ENCODE data around the gene MIEF1. TPM values are rescaled to one million over a fixed set of nuclear protein-coding genes. Genes with fewer than 3 reads are reported as not detected.

MIEF1 gene
- total and polyA plus RNA-seq, 2 experiments from 2014 or later = 20.6 to 26.2 TPM

- TF ChIP-seq EZH2 (IDR thresholded peaks at IDR 0.05; ENCODE audit: insufficient read depth, poor library complexity, severe bottlenecking) (no peak), EZH2phosphoT487 (IDR thresholded peaks at IDR 0.05; ENCODE audit: insufficient read depth, low read depth) (no peak)
- H3K4me1 ChIP-seq (ENCODE audit: insufficient read depth) = 0 out of 2 replicates have a peak, but pooled peaks cover 5% of the 10 kb centered on the region
- H2AFZ ChIP-seq = no peak overlapping the region
- no peak overlapping the region for H3K4me2 ChIP-seq (ENCODE audit: unreplicated experiment)
- H4K20me1 ChIP-seq (ENCODE audit: insufficient read depth) = no peaks in the 10 kb centered on the region
- no peak for DNase-seq
- H3K36me3 ChIP-seq (ENCODE audit: low read depth) = no peaks in the 10 kb centered on the region
- peaks cover 10% of the 10 kb centered on the region for H3K27me3 ChIP-seq (replicated peaks; ENCODE audit: insufficient read depth)
- no peaks in the 10 kb centered on the region for H3K9me3 ChIP-seq (ENCODE audit: low read depth)
- no peak overlapping the region for H3K27ac ChIP-seq
- in situ Hi-C loops (cut with MboI) = no loop called here
- no peaks in the 10 kb centered on the region for H3K79me2 ChIP-seq (ENCODE audit: insufficient read depth)
- no peak overlapping the region for H3K4me3 ChIP-seq
- no peaks in the 10 kb centered on the region for H3K9me2 ChIP-seq (ENCODE audit: insufficient read depth)
- WGBS, 2 experiments (ENCODE audit: low coverage in 1 of 2, low lambda C conversion rate in 2 of 2, missing lambda C conversion rate in 2 of 2) = 76 to 81% methylated on average over 11 of the region's 11 CpGs
- H3F3A ChIP-seq (ENCODE audit: insufficient read depth) = no peaks in the 10 kb centered on the region
- H3K9ac ChIP-seq = no peak overlapping the region
Measured at GRCh38 chr22:39459681-39460080, 42.4 kb upstream of the MIEF1 start.

DNA sequence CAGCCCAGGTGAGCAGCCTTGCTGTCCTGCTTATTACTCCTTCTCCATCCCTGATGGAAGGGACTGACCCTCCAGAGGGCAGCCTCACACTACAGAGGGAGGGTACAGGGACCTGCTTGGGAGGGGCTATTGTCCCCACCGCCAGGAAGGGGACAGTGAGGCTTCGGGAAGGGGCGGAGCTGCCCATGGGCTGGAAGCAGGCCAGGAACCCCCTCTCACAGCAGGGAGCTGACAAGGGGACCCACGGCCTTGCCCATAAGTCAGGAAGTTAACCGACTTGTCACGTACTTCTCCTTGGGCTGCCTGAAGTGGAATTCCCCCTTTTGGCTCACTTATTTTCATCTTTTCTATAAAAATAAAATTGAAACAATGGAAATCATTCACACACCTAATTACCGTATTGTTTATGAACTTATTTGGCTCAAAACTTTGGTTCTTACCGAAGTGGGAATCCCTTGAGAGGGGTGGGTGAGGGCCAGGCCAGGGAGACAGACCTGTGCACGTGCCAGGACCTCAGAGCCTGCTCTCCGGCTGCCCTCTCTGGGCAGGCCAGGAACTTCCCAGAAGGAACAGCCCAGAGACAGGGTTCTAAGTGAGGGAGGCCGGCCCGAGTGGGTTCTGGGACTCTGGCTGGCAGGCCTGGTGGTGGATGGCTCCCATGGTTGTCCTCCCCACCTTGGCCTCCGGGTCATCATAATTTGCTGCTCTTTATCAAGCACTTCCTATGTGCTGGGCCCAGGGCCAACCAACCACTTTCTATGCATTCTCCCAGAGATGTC lies 39.5 kb upstream of the MIEF1 start:
- H3K9ac ChIP-seq = no peak overlapping the region
- no peaks in the 10 kb centered on the region for H3K9me3 ChIP-seq (ENCODE audit: low read depth)
- no peaks in the 10 kb centered on the region for H3K79me2 ChIP-seq (ENCODE audit: insufficient read depth)
- no peaks in the 10 kb centered on the region for H4K20me1 ChIP-seq (ENCODE audit: insufficient read depth)
- 0 out of 2 replicates have a peak, but pooled peaks cover 5% of the 10 kb centered on the region for H3K4me1 ChIP-seq (ENCODE audit: insufficient read depth)
- 74 to 78% methylated on average over 13 of the region's 13 CpGs for WGBS, 2 experiments (ENCODE audit: low coverage in 1 of 2, low lambda C conversion rate in 2 of 2, missing lambda C conversion rate in 2 of 2)
- in situ Hi-C loops (cut with MboI) = no loop called here
- no peak for DNase-seq
- peaks cover 10% of the 10 kb centered on the region for H3K27me3 ChIP-seq (replicated peaks; ENCODE audit: insufficient read depth)
- no peak overlapping the region for H3K27ac ChIP-seq
- H3K36me3 ChIP-seq (ENCODE audit: low read depth) = no peaks in the 10 kb centered on the region
- no peak overlapping the region for H2AFZ ChIP-seq
- no peaks in the 10 kb centered on the region for H3K9me2 ChIP-seq (ENCODE audit: insufficient read depth)
- H3K4me2 ChIP-seq (ENCODE audit: unreplicated experiment) = no peak overlapping the region
- TF ChIP-seq EZH2 (IDR thresholded peaks at IDR 0.05; ENCODE audit: insufficient read depth, poor library complexity, severe bottlenecking) (no peak), EZH2phosphoT487 (IDR thresholded peaks at IDR 0.05; ENCODE audit: insufficient read depth, low read depth) (no peak)
- no peaks in the 10 kb centered on the region for H3F3A ChIP-seq (ENCODE audit: insufficient read depth)
- H3K4me3 ChIP-seq = no peak overlapping the region

- Histone ChIP-seq H3K36me3 (ENCODE audit: low read depth) (no peaks in the 10 kb centered on the region), H3K27ac (no peak overlapping the region), H3K9me3 (ENCODE audit: low read depth) (no peaks in the 10 kb centered on the region), H3K9me2 (ENCODE audit: insufficient read depth) (no peaks in the 10 kb centered on the region), H3K4me1 (ENCODE audit: insufficient read depth) (0 out of 2 replicates have a peak, but pooled peaks cover 5% of the 10 kb centered on the region), H3K27me3 (replicated peaks; ENCODE audit: insufficient read depth) (peaks cover 5% of the 10 kb centered on the region), H3F3A (ENCODE audit: insufficient read depth) (no peaks in the 10 kb centered on the region), H3K4me3 (no peak overlapping the region), H2AFZ (no peak overlapping the region), H4K20me1 (ENCODE audit: insufficient read depth) (no peaks in the 10 kb centered on the region), H3K79me2 (ENCODE audit: insufficient read depth) (no peaks in the 10 kb centered on the region), H3K4me2 (ENCODE audit: unreplicated experiment) (no peak overlapping the region), H3K9ac (no peak overlapping the region)
- TF ChIP-seq EZH2phosphoT487 (IDR thresholded peaks at IDR 0.05; ENCODE audit: insufficient read depth, low read depth) = no peak
- TF ChIP-seq EZH2 (IDR thresholded peaks at IDR 0.05; ENCODE audit: insufficient read depth, poor library complexity, severe bottlenecking) = no peak
- DNase-seq = no peak
- in situ Hi-C loops (cut with MboI) = no loop called here
- 73 to 75% methylated on average over 5 to 6 of the region's 6 CpGs for WGBS, 2 experiments (ENCODE audit: low coverage in 1 of 2, low lambda C conversion rate in 2 of 2, missing lambda C conversion rate in 2 of 2)
Measured at GRCh38 chr22:39463277-39463676, 38.8 kb upstream of the MIEF1 start.

GRCh38 chr22:39463931-39464390 lies 38.1 kb upstream of the MIEF1 start:
- no peaks in the 10 kb centered on the region for H3K9me3 ChIP-seq (ENCODE audit: low read depth)
- DNase-seq = peak; percentile 70
- H3K36me3 ChIP-seq (ENCODE audit: low read depth) = no peaks in the 10 kb centered on the region
- H3K4me1 ChIP-seq (ENCODE audit: insufficient read depth) = 0 out of 2 replicates have a peak, but pooled peaks cover 5% of the 10 kb centered on the region
- H3K4me3 ChIP-seq = no peak overlapping the region
- H2AFZ ChIP-seq = no peak overlapping the region
- H3K9ac ChIP-seq = no peak overlapping the region
- WGBS, 2 experiments (ENCODE audit: low coverage in 1 of 2, low lambda C conversion rate in 2 of 2, missing lambda C conversion rate in 2 of 2) = 58 to 60% methylated on average over 10 of the region's 10 CpGs
- in situ Hi-C loops (cut with MboI) = no loop called here
- no peaks in the 10 kb centered on the region for H3K27me3 ChIP-seq (replicated peaks; ENCODE audit: insufficient read depth)
- H3K9me2 ChIP-seq (ENCODE audit: insufficient read depth) = no peaks in the 10 kb centered on the region
- H3K27ac ChIP-seq = no peak overlapping the region
- no peak for TF ChIP-seq EZH2 (IDR thresholded peaks at IDR 0.05; ENCODE audit: insufficient read depth, poor library complexity, severe bottlenecking)
- no peak for TF ChIP-seq EZH2phosphoT487 (IDR thresholded peaks at IDR 0.05; ENCODE audit: insufficient read depth, low read depth)
- H3F3A ChIP-seq (ENCODE audit: insufficient read depth) = no peaks in the 10 kb centered on the region
- H4K20me1 ChIP-seq (ENCODE audit: insufficient read depth) = no peaks in the 10 kb centered on the region
- H3K79me2 ChIP-seq (ENCODE audit: insufficient read depth) = no peaks in the 10 kb centered on the region
- no peak overlapping the region for H3K4me2 ChIP-seq (ENCODE audit: unreplicated experiment)

Data from GM23248 (cell line).